Activated T-cell treated with anti-CD3 and anti-CD28 coated beads for 1 hour (primary cell): ENCODE results near the gene TRMU.
"Not testable (repeated sequence)": the region's sequence is repeated elsewhere in the genome, so short reads cannot be mapped to it uniquely, and the experiment has no call there.

Experiments
- DNase-seq: peaks from one replicate; pipeline ENCODE4 v3.0.0-alpha.2; 2020; ENCODE audit warnings: low read depth

The TRMU gene

DNA sequence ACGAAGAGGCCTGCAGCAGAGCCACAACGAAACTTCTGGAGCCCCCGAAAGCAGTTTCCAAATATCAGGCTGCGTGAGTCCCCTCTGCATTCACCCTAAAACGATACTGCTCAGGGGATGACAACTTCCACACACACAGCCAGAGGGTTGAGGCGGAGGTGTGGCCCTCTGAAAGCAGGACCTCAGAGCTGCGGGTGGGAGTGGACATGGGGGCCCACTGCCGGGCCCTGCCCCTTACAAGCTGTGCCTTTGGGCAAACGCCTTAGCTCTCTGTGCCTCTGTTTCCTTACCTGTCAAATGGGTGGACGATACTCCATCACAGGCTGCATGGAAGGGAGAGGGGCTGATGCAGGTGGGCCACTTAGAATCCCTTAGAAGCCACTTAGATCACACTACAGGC lies 53.1 kb downstream of the TRMU start:
- DNase-seq, result no peak

DNA sequence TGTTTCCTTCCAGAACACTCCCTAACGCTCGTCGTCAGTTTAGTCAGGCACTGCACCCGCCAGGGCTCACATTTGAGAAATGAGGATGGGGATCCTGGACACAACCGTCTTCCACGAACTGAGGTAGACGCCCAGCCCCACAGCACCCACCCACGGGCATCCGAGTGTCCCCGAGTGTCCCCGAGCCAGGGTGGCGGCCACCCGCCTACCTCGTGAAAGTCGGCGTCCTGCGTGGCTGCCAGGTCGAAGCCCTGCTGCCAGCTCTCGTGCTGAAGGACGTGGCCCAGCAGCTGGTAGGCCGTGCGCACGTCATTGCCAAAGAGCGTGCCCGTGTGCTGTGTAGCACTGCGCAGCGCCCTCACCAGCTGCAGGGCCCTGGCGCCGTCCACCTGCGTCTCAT lies 53.6 kb downstream of the TRMU start:
- DNase-seq, result no peak

GRCh38 chr22:46390105-46390651 lies 54.7 kb downstream of the TRMU start:
- no peak for DNase-seq

GRCh38 chr22:46390652-46391301 lies 55.3 kb downstream of the TRMU start:
- DNase-seq, result no peak

- DNase-seq, result no peak
Observed at GRCh38 chr22:46391486-46392136, 56.1 kb downstream of the TRMU start.

DNA sequence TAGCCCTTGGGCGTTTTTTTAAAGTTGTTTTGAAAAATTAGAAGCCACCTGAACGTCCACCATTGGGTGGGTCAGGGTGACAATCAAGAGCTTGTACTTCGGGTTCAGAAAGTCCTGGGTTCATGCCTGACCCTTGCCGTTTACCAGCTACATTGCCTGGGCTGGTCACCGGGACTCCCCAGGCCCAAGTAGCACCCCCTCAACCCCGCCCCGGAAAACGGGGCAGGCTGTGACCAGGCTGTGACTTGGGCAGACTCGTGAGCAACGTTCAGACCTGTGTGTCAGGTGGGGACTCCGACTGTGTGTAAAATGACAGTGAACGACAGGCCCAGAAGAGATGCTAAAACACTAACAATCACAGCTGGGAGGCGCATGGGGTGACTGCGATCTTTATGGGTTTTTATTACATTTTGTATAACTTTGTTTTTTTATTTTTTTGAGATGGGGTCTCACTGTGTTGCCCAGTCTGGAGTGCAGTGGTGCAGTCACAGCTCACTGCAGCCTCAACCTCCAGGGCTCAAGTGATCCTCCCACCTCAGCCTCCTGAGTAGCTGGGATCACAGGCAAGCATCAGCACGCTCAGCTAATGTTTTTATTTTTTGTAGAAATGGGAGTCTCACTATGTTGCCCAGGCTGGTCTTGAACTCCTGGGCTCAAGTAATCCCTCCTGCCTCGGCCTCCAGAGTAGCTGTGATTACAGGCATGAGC lies 56.8 kb downstream of the TRMU start:
- DNase-seq, result no peak

DNA sequence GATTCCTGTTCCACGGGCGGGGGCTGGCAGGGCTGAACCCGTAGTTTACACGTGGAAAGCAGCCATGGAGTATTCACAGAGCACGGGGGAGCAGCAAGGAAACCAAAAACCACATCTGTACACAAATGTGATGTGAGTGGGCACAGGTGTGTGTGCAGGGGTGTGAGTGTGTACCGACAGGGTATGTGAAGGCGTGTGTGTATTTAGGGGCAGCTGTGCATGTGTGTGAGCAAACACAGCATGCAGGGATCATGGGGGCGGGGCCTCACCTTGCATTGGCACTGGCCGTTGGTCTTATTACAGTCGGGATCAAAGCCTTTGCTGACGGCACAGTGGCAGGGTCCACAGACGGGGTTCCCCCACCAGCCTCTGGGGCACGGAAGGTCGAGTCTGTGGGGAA lies 58.4 kb downstream of the TRMU start:
- no peak for DNase-seq

DNA sequence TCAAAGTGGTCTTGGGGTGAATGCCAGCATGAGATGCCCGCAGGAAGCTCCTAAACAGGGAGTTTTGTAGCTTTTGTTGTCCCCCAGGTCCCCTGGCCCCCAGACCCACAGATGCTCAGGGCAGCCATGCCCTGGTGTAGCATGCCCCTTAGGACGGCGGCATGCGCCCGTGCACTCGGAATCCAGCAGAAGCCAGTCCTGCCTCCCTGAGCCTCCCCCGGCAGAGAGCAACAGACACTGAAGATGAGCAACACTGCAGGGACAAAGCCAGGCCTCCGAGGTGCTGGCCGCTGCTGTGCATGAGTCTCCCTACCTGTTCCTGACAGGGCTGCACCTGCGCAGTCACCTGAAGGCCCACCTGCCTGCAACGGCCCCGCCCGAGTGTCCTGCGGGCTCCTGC lies 59.1 kb downstream of the TRMU start:
- DNase-seq, result no peak

- DNase-seq, result no peak
Observed at GRCh38 chr22:46395145-46395544, 59.6 kb downstream of the TRMU start.

DNA sequence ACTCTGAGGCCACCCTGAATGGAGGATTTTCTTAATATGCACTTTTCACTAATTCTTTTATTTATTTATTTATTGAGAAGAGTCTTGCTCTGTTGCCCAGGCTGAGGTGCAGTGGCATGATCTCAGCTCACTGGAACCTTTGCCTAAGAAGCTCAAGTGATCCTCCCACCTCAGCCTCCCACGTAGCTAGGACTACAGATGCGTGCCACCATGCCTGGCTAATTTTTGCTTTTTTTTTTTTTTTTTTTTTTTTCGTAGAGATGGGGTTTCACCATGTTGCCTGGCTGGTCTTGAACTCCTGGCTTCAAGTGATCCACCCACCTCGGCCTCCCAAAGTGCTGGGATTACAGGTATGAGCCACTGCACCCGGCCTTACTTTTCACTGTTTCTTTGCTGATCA lies 61.5 kb downstream of the TRMU start:
- DNase-seq, result not testable (repeated sequence)

- DNase-seq, result no peak
Observed at GRCh38 chr22:46397514-46397913, 62.0 kb downstream of the TRMU start.

- DNase-seq, result no peak
Observed at GRCh38 chr22:46397951-46398350, 62.4 kb downstream of the TRMU start.

GRCh38 chr22:46399251-46400024 lies 63.9 kb downstream of the TRMU start:
- no peak for DNase-seq

DNA sequence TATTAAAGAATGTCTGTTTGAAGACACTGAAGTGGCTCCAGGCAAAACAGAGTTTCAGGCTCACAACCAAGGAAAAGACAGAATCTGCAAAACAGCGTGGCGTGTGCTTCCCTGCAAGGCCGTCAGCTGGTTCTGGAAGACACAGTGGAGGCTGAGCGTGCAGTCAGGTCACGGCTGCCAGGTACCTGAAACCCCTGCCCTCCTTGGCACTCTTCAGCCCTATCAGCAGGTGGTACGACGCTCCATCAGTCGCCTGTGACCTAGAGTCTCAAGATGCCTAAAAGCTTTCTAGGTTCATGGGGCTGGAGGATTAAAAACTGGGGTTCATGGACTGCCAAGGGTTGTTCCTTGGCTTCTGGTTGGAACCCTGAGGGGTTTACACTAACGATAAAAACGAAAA lies 65.9 kb downstream of the TRMU start:
- no peak for DNase-seq

DNA sequence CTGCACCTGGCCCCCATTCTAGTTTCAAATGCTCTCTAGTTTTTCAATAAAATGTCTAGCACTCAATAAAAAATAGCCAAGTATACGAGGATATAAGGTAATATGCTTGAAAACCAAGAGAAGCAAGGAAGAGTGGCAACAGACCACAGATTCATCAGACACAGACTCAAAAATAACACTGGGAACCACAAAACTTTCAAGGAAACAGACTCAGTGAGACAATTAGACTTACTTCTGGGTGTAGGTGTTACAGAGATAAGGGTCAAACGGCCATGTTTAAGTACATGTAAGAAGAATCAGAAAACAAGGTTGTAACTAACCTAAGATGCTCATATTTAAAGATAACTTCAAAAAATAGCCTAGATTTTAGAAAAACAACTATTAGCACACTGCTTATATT lies 67.0 kb downstream of the TRMU start:
- DNase-seq, result no peak

DNA sequence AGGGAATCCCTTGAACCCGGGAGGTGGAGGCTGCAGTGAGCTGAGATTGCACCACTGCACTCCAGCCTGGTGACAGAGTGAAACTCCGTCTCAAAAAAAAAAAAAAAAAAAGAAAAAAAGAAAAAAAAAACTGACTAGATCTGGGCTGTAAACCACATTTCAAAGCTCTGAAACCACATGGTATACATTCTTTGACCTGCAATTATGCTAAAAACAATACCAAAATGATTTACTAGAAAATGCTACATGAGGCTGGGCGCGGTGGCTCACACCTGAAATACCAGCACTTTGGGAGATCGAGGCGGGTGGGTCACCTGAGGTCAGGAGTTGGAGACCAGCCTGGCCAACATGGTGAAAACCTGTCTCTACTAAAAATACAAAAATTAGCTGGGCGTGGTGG lies 68.4 kb downstream of the TRMU start:
- DNase-seq, result not testable (repeated sequence)

DNA sequence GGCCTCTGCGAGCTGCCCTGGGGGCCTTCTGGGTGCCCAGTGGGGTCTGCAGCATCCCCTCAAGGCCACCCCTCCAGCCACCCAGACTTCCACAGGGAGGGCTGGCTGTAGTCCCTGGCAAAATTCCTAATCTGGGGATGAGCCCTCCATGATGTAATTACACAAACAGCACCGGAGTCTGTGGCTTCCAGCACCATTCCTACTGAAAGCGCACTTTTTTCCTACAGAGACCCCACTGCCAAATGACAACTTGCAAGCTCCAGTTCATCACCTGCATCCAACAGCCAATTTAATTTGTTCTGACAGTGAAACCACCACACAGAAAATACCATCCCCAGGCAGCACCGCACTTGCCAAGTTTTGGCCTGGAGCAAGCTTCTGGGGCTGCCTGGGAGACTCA lies 70.4 kb downstream of the TRMU start:
- DNase-seq, result no peak

DNA sequence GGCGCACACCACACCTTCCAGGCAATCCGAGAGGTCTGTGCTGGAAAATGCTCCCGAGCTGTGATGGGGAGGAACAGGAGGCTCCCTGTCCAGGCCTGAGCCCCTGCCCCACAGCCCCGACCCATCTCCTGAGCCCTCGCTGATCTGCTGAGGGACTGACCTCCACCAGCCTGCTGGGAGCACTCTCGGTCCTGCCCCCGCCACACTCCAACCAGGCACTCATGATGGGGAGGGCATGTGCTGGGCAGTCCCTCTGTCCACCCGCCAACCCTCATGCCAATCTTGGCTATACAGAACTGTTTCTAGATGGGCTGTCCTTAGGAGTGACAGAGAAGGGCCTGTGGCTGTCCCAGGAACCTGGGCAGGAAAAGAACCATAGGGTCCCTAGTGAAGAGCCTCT lies 70.8 kb downstream of the TRMU start:
- no peak for DNase-seq

DNA sequence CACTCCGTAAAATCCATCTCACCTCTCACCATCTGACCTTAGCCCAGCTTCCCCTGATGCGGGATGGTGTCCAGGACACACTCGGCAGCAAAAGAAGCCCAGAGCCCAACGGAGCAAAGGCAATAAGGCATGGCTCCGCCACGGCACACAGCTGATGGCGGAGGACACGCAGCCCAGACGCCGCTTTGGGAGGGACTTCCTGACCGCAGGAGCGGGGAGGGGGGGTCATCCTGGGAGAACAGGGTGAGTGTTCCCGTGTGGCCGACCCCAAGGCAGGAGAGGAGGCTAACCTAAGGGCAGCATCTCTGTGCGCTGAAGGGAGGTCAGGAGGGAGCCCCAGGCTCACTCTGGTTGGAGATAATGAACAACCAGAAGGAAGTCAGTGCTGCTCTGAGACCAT lies 71.3 kb downstream of the TRMU start:
- DNase-seq, result no peak
